Tibial nerve (tissue), 4 donors: Measurements from ENCODE around the gene GREM1.

Experiments
- EP300 ChIP-seq, 2 donors: sonication (generic); formaldehyde crosslinking; IDR thresholded peaks; one replicate each; pipeline ENCODE4 v1.6.1; 2017; ENCODE audit warnings: antibody characterized with exemption in 2 of 2, mild to moderate bottlenecking in 1 of 2
- TF ChIP-seq, protein P1 (sequence below), 5 experiments: fragments of 200-600 bp in 3 of 5; fragments of 450-650 bp in 2 of 5; sonication (generic) in 3 of 5; IDR thresholded peaks; one replicate each; pipeline ENCODE4 v1.5.1; 2016 to 2019; ENCODE audit warnings: antibody characterized with exemption in 5 of 5, mild to moderate bottlenecking in 3 of 5, moderate library complexity in 2 of 5

DNA sequence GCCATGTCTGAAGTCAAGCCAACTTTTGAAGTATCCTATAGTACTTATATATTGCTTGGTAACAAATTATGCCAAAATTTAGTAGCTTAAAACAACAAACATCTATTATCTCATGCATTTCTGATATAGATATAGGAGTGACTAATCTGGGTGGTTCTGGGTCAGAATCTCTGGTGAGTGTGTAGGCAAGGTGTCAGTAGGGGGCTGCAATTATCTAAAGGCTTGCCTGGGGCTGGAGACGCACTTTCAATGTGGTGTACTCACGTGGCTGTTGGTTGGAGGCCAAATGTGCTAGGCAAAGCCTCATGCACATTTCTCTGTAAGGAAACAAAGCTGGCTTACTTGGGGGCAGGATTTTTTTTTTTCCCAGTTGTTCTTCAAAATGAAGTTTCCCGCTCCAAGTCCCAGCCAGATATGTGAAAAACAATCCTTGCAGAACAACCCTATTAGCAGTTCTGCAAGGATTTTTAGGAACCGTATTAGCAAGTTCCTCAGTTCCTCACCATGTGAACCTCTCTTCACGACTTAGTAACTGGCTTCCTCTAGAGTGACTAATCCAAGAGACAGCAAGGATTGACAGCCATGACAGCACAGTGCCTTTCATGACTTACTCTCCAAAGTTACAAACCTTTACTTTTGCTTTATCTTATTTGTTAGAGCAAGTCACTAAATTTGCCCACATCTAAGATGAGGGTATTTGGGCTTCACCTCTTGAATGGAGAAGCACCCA is 25.8 kb downstream of the GREM1 start:
- TF ChIP-seq, protein P1, sequence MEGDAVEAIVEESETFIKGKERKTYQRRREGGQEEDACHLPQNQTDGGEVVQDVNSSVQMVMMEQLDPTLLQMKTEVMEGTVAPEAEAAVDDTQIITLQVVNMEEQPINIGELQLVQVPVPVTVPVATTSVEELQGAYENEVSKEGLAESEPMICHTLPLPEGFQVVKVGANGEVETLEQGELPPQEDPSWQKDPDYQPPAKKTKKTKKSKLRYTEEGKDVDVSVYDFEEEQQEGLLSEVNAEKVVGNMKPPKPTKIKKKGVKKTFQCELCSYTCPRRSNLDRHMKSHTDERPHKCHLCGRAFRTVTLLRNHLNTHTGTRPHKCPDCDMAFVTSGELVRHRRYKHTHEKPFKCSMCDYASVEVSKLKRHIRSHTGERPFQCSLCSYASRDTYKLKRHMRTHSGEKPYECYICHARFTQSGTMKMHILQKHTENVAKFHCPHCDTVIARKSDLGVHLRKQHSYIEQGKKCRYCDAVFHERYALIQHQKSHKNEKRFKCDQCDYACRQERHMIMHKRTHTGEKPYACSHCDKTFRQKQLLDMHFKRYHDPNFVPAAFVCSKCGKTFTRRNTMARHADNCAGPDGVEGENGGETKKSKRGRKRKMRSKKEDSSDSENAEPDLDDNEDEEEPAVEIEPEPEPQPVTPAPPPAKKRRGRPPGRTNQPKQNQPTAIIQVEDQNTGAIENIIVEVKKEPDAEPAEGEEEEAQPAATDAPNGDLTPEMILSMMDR (IDR thresholded peaks at IDR 0.05): no peak
- TF ChIP-seq EP300 (IDR thresholded peaks at IDR 0.05): no peak
